ENCODE data around the gene TMEM203. TPM values are rescaled to one million over a fixed set of nuclear protein-coding genes. Genes with fewer than 3 reads are reported as not detected.

TMEM203 gene
- total RNA-seq, 1 experiment from 2014 or later = 35.5 TPM

GRCh38 chr9:137222190-137223077 lies 17.0 kb upstream of the TMEM203 start, which contains the start of gene RNF208:
Gene RNF208 (minus strand): TSS chr9:137222240. CDS start chr9:137221212, 1,028 bp downstream.
- Histone ChIP-seq H2AK5ac (ENCODE audit: insufficient read length, low read length) (no peak within 1 kb of the TSS), H2BK20ac (ENCODE audit: low read depth, low read length, poor library complexity, severe bottlenecking) (no peak within 1 kb of the TSS), H3K56ac (ENCODE audit: insufficient read length, low read depth, low read length) (no peak within 1 kb of the TSS), H2BK12ac (ENCODE audit: insufficient read length, low read depth, low read length) (no peak within 1 kb of the TSS), H4K5ac (ENCODE audit: insufficient read length, low read depth, low read length) (no peak within 1 kb of the TSS), H3K18ac (ENCODE audit: insufficient read length, low read depth, low read length) (no peak within 1 kb of the TSS), H4K20me1 (ENCODE audit: control insufficient read depth, insufficient read depth, insufficient read length) (no peaks in the 10 kb centered on the region), H3T11ph (ENCODE audit: low read length) (no peak within 1 kb of the TSS), H3K4ac (ENCODE audit: low read depth, low read length) (no peak within 1 kb of the TSS), H3K27me3 (ENCODE audit: insufficient read depth, low read length) (no peaks in the 10 kb centered on the region), H3K79me2 (ENCODE audit: insufficient read depth, low read length) (no peaks in the 10 kb centered on the region), H3K9ac (ENCODE audit: extremely low read depth, insufficient read length, low read length) (no peak within 1 kb of the TSS), H3K4me1 (ENCODE audit: insufficient read depth, low read length) (no peaks in the 10 kb centered on the region), H4K8ac (replicated peaks; ENCODE audit: insufficient read length, low read depth, low read length) (no peak within 1 kb of the TSS), H3K4me2 (ENCODE audit: insufficient read depth, insufficient read length, low read length) (peak within 1 kb of the TSS; percentile 75), H2AFZ (ENCODE audit: low read length) (no peak within 1 kb of the TSS), H2BK120ac (ENCODE audit: low read depth, low read length, poor library complexity, severe bottlenecking) (no peak within 1 kb of the TSS), H3K9me3 (ENCODE audit: control insufficient read depth, low read depth, low read length) (no peaks in the 10 kb centered on the region), H2BK15ac (ENCODE audit: low read depth, low read length) (no peak within 1 kb of the TSS), H3K14ac (ENCODE audit: insufficient read depth, low read length) (peak within 1 kb of the TSS; percentile 74; the same call in 1 of the 2 replicates), H2BK5ac (ENCODE audit: insufficient read length, low read length) (no peak within 1 kb of the TSS), H3K27ac (ENCODE audit: insufficient read length, low read depth, low read length) (no peak within 1 kb of the TSS), H3K23me2 (ENCODE audit: insufficient read length, low read depth, low read length, poor library complexity, severe bottlenecking) (peaks cover 18% of the 10 kb centered on the region), H4K91ac (ENCODE audit: insufficient read length, low read depth, low read length) (no peak within 1 kb of the TSS), H3K79me1 (ENCODE audit: insufficient read depth, low read depth, low read length, poor library complexity, severe bottlenecking) (no peaks in the 10 kb centered on the region), H3K23ac (ENCODE audit: insufficient read length, low read depth, low read length) (no peak within 1 kb of the TSS)
- TF ChIP-seq CTCF (conservative IDR thresholded peaks at IDR 0.05) = no peak
- Mint-ChIP-seq H3K4me1 (peaks cover 0 to 3% of the 10 kb centered on the region in 2 experiments; a peak in 3 of 4 replicates), H3K4me3 (peak within 1 kb of the TSS; percentile 66 to 83), H3K9me3 (no peaks in the 10 kb centered on the region), H3K27me3 (ENCODE audit: low read depth) (no peaks in the 10 kb centered on the region; the same call in 1 of the 2 replicates), H3K27ac (no peak within 1 kb of the TSS), H3K36me3 (ENCODE audit: insufficient read depth in 1 of 3, low read depth in 3 of 3) (0 out of 7 replicates have a peak, but pooled peaks cover 0 to 2% (median 0%) of the 10 kb centered on the region in 3 experiments)
- WGBS (ENCODE audit: extremely low coverage, insufficient read length, low lambda C conversion rate) = no CpG with 5 or more reads among the region's 88 CpGs
- DNase-seq = peak; percentile 54
